Astrocyte (in vitro differentiated cells and primary cell): ENCODE measurements around the gene CNTNAP5. TPM values are rescaled to one million over a fixed set of nuclear protein-coding genes. Genes with fewer than 3 reads are reported as not detected.

Experiments
- DNase-seq: peaks from one replicate; pipeline ENCODE4 v3.0.0-alpha.2; 2010; ENCODE audit warnings: low read depth
- FAIRE-seq: peaks from 2 replicates; lab custom pipeline; 2011; peaks lifted over from hg19 to GRCh38; lab: Jason Lieb, UNC
- H2AFZ ChIP-seq: 2 replicates; pipeline ENCODE4 v1.6.0; 2012; ENCODE audit warnings: low read depth, low read length, inconsistent platforms
- H3K27ac ChIP-seq: 2 replicates; pipeline ENCODE4 v1.5.1; 2011; ENCODE audit warnings: low read depth, low read length, inconsistent platforms
- H3K27me3 ChIP-seq: 2 replicates; pipeline ENCODE4 v1.6.0; 2011; ENCODE audit warnings: low read length, inconsistent platforms; ENCODE audit not compliant: insufficient read depth
- H3K36me3 ChIP-seq: 2 replicates; pipeline ENCODE4 v1.5.1; 2011; ENCODE audit warnings: low read length, inconsistent platforms; ENCODE audit not compliant: insufficient read depth
- H3K4me1 ChIP-seq: 2 replicates; pipeline ENCODE4 v1.5.1; 2011; ENCODE audit warnings: low read length, inconsistent platforms; ENCODE audit not compliant: insufficient read depth
- H3K4me2 ChIP-seq: 2 replicates; pipeline ENCODE4 v1.6.0; 2012; ENCODE audit warnings: low read length, inconsistent platforms
- H3K4me3 ChIP-seq: 2 replicates; pipeline ENCODE4 v1.5.1; 2011; ENCODE audit warnings: low read depth, mild to moderate bottlenecking, low read length, inconsistent platforms; ENCODE audit not compliant: insufficient read depth
- H3K79me2 ChIP-seq: 2 replicates; pipeline ENCODE4 v1.6.0; 2012; ENCODE audit warnings: mild to moderate bottlenecking, low read length, inconsistent platforms; ENCODE audit not compliant: insufficient read depth
- H3K9ac ChIP-seq: 2 replicates; pipeline ENCODE4 v1.6.0; 2012; ENCODE audit warnings: mild to moderate bottlenecking, low read length, inconsistent platforms
- H3K9me3 ChIP-seq: 2 replicates; pipeline ENCODE4 v1.5.1; 2012; ENCODE audit warnings: low read depth, mild to moderate bottlenecking, low read length, inconsistent platforms; ENCODE audit not compliant: insufficient read depth
- H4K20me1 ChIP-seq: 2 replicates; pipeline ENCODE4 v1.6.0; 2012; ENCODE audit warnings: low read length, inconsistent platforms; ENCODE audit not compliant: insufficient read depth
- H3K27ac Mint-ChIP-seq: one replicate; pipeline ENCODE4 v1.8.0; 2021; ENCODE audit warnings: mild to moderate bottlenecking, mixed read lengths; ENCODE audit not compliant: unreplicated experiment
- H3K27me3 Mint-ChIP-seq: one replicate; pipeline ENCODE4 v1.8.0; 2021; ENCODE audit warnings: low read depth, mixed read lengths; ENCODE audit not compliant: unreplicated experiment
- H3K36me3 Mint-ChIP-seq: one replicate; pipeline ENCODE4 v1.8.0; 2021; ENCODE audit warnings: low read depth, mixed read lengths; ENCODE audit not compliant: unreplicated experiment
- H3K4me1 Mint-ChIP-seq: one replicate; pipeline ENCODE4 v1.8.0; 2021; ENCODE audit warnings: low read depth, mixed read lengths; ENCODE audit not compliant: unreplicated experiment
- H3K4me3 Mint-ChIP-seq: one replicate; pipeline ENCODE4 v1.8.0; 2021; ENCODE audit warnings: mild to moderate bottlenecking, moderate library complexity, mixed read lengths; ENCODE audit not compliant: unreplicated experiment
- H3K9me3 Mint-ChIP-seq: one replicate; pipeline ENCODE4 v1.8.0; 2021; ENCODE audit warnings: mild to moderate bottlenecking, mixed read lengths; ENCODE audit not compliant: unreplicated experiment
- CTCF ChIP-seq: IDR thresholded peaks from 2 replicates; pipeline ENCODE4 v1.5.1; 2011; ENCODE audit warnings: low read depth, mild to moderate bottlenecking, inconsistent platforms, low read length, moderate library complexity; ENCODE audit not compliant: insufficient read depth
- EZH2 ChIP-seq: IDR thresholded peaks from 2 replicates; pipeline ENCODE4 v1.6.1; 2012; ENCODE audit warnings: mild to moderate bottlenecking, low read length, inconsistent platforms; ENCODE audit not compliant: insufficient read depth
- total RNA-seq: library from RNA; stranded (reverse); gene quantifications from 2 replicates; pipeline ENCODE4 v1.2.1, GENCODE V29; 2021

The CNTNAP5 gene
- total RNA-seq, 1 donor from 2014 or later: 0.30 TPM

GRCh38 chr2:124211461-124211860, 186.4 kb downstream of the CNTNAP5 start:
- no peak for FAIRE-seq
- no peak for TF ChIP-seq CTCF
- TF ChIP-seq EZH2: no peak

GRCh38 chr2:124213977-124214587, 189.0 kb downstream of the CNTNAP5 start:
- DNase-seq (no peak), FAIRE-seq (no peak)
- Histone ChIP-seq H3K4me3 (no peak overlapping the region), H3K9me3 (no peaks in the 10 kb centered on the region), H2AFZ (no peak overlapping the region), H3K4me1 (no peaks in the 10 kb centered on the region), H3K9ac (no peak overlapping the region), H4K20me1 (no peaks in the 10 kb centered on the region), H3K27me3 (no peaks in the 10 kb centered on the region), H3K79me2 (no peaks in the 10 kb centered on the region), H3K36me3 (no peaks in the 10 kb centered on the region), H3K4me2 (no peak overlapping the region), H3K27ac (no peak overlapping the region)
- TF ChIP-seq CTCF (no peak), EZH2 (no peak)
- no peak overlapping the region for H3K27ac Mint-ChIP-seq
- H3K4me1 Mint-ChIP-seq: no peaks in the 10 kb centered on the region
- no peaks in the 10 kb centered on the region for H3K36me3 Mint-ChIP-seq
- no peaks in the 10 kb centered on the region for H3K9me3 Mint-ChIP-seq
- no peak overlapping the region for H3K4me3 Mint-ChIP-seq
- peaks cover 2% of the 10 kb centered on the region for H3K27me3 Mint-ChIP-seq

More at GRCh38 chr2:124211461-124211860, 186.4 kb downstream of the CNTNAP5 start:
- Histone ChIP-seq H3K4me3 (no peak overlapping the region), H3K9ac (no peak overlapping the region), H3K9me3 (no peaks in the 10 kb centered on the region), H3K4me2 (no peak overlapping the region), H3K79me2 (no peaks in the 10 kb centered on the region), H3K27me3 (no peaks in the 10 kb centered on the region), H3K27ac (no peak overlapping the region), H3K4me1 (no peaks in the 10 kb centered on the region), H4K20me1 (no peaks in the 10 kb centered on the region), H3K36me3 (no peaks in the 10 kb centered on the region), H2AFZ (no peak overlapping the region)
- H3K27me3 Mint-ChIP-seq: no peaks in the 10 kb centered on the region
- no peaks in the 10 kb centered on the region for H3K9me3 Mint-ChIP-seq
- H3K36me3 Mint-ChIP-seq: no peaks in the 10 kb centered on the region
- no peak overlapping the region for H3K27ac Mint-ChIP-seq
- H3K4me1 Mint-ChIP-seq: no peaks in the 10 kb centered on the region
- DNase-seq: no peak
- no peak overlapping the region for H3K4me3 Mint-ChIP-seq

- Histone ChIP-seq H2AFZ (no peak overlapping the region), H3K9me3 (no peaks in the 10 kb centered on the region), H4K20me1 (no peaks in the 10 kb centered on the region), H3K36me3 (no peaks in the 10 kb centered on the region), H3K79me2 (no peaks in the 10 kb centered on the region), H3K27ac (no peak overlapping the region), H3K9ac (no peak overlapping the region), H3K4me2 (no peak overlapping the region), H3K4me3 (no peak overlapping the region), H3K4me1 (no peaks in the 10 kb centered on the region), H3K27me3 (no peaks in the 10 kb centered on the region)
- peaks cover 3% of the 10 kb centered on the region for H3K27me3 Mint-ChIP-seq
- FAIRE-seq (no peak), DNase-seq (no peak)
- H3K9me3 Mint-ChIP-seq: no peaks in the 10 kb centered on the region
- no peak overlapping the region for H3K4me3 Mint-ChIP-seq
- no peaks in the 10 kb centered on the region for H3K4me1 Mint-ChIP-seq
- no peak overlapping the region for H3K27ac Mint-ChIP-seq
- no peaks in the 10 kb centered on the region for H3K36me3 Mint-ChIP-seq
- TF ChIP-seq CTCF (no peak), EZH2 (no peak)
Measured at GRCh38 chr2:124246170-124246569, 221.1 kb downstream of the CNTNAP5 start.
